ENCODE data around the gene ANKRD52.

The ANKRD52 gene

DNA sequence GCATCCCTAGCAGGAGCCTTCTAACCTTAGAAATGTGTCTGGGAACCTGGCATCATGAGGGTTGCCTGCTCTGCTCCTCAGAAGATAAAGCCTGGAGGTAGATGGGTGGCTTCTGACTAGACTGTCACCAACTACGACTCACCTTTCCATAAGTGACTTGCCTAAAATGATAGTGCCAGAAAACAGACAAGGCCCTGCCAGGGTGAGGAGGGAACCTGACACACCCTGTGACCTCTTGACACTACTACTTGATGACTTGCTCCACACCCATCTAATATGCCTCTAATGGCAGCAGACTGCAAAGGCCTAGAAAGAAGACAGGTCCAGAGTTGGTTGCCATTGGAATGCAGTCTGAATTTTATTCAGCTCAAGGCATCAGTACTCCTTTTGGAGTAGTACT lies 45.8 kb downstream of the ANKRD52 start:
- peaks cover 5% of the 10 kb centered on the region; the same call in 1 of the 2 replicates for H3F3A ChIP-seq (ENCODE audit: insufficient read depth)
- H4K20me1 ChIP-seq (ENCODE audit: low read depth, low read length), result no peaks in the 10 kb centered on the region
- TF ChIP-seq EZH2phosphoT487 (conservative IDR thresholded peaks at IDR 0.05; ENCODE audit: low read length) (no peak), CTCF (IDR thresholded peaks at IDR 0.05; ENCODE audit: insufficient read depth, low read length, poor library complexity, severe bottlenecking) (no peak)
- peaks cover 4% of the 10 kb centered on the region; the same call in 1 of the 2 replicates for H3K36me3 ChIP-seq (ENCODE audit: low read length)
- H2AFZ ChIP-seq (ENCODE audit: low read depth, low read length, severe bottlenecking), result no peak overlapping the region
- no peak overlapping the region for H3K27ac ChIP-seq (ENCODE audit: low read depth, low read length)
- H3K9me2 ChIP-seq (replicated peaks; ENCODE audit: insufficient read depth, low read length), result no peaks in the 10 kb centered on the region
- H3K4me3 ChIP-seq (ENCODE audit: insufficient read depth, low read length, poor library complexity, severe bottlenecking), result no peak overlapping the region
- H3K9ac ChIP-seq (ENCODE audit: low read length), result no peak overlapping the region
- H3K9me3 ChIP-seq (ENCODE audit: insufficient read depth, low read length), result no peaks in the 10 kb centered on the region
- H3K4me2 ChIP-seq (ENCODE audit: low read depth, low read length, poor library complexity, severe bottlenecking), result no peak overlapping the region
- no peaks in the 10 kb centered on the region for H3K79me2 ChIP-seq (ENCODE audit: insufficient read depth, low read length)
- H3K27me3 ChIP-seq (ENCODE audit: low read length), result no peaks in the 10 kb centered on the region

GRCh38 chr12:56208006-56208405 lies 50.2 kb downstream of the ANKRD52 start:
- Histone ChIP-seq H3K9ac (ENCODE audit: low read length) (no peak overlapping the region), H4K20me1 (ENCODE audit: low read depth, low read length) (no peaks in the 10 kb centered on the region), H3K9me2 (replicated peaks; ENCODE audit: insufficient read depth, low read length) (no peaks in the 10 kb centered on the region), H3K4me2 (ENCODE audit: low read depth, low read length, poor library complexity, severe bottlenecking) (no peak overlapping the region), H3K27me3 (ENCODE audit: low read length) (no peaks in the 10 kb centered on the region), H3K36me3 (ENCODE audit: low read length) (peaks cover 11% of the 10 kb centered on the region), H3K4me3 (ENCODE audit: insufficient read depth, low read length, poor library complexity, severe bottlenecking) (no peak overlapping the region), H3K79me2 (ENCODE audit: insufficient read depth, low read length) (no peaks in the 10 kb centered on the region), H3F3A (ENCODE audit: insufficient read depth) (peaks cover 11% of the 10 kb centered on the region; the same call in 1 of the 2 replicates), H3K27ac (ENCODE audit: low read depth, low read length) (peak overlapping the region; percentile 68), H2AFZ (ENCODE audit: low read depth, low read length, severe bottlenecking) (no peak overlapping the region), H3K9me3 (ENCODE audit: insufficient read depth, low read length) (no peaks in the 10 kb centered on the region)
- TF ChIP-seq EZH2phosphoT487 (conservative IDR thresholded peaks at IDR 0.05; ENCODE audit: low read length), result no peak
- no peak for TF ChIP-seq CTCF (IDR thresholded peaks at IDR 0.05; ENCODE audit: insufficient read depth, low read length, poor library complexity, severe bottlenecking)

- no peak overlapping the region for H2AFZ ChIP-seq (ENCODE audit: low read depth, low read length, severe bottlenecking)
- H3K79me2 ChIP-seq (ENCODE audit: insufficient read depth, low read length), result no peaks in the 10 kb centered on the region
- no peak overlapping the region for H3K9ac ChIP-seq (ENCODE audit: low read length)
- H3K9me2 ChIP-seq (replicated peaks; ENCODE audit: insufficient read depth, low read length), result no peaks in the 10 kb centered on the region
- peaks cover 8% of the 10 kb centered on the region; the same call in 1 of the 2 replicates for H3K36me3 ChIP-seq (ENCODE audit: low read length)
- 0 out of 2 replicates have a peak overlapping the region, but pooled peaks have one; percentile 12 for H3K27ac ChIP-seq (ENCODE audit: low read depth, low read length)
- TF ChIP-seq EZH2phosphoT487 (conservative IDR thresholded peaks at IDR 0.05; ENCODE audit: low read length), result no peak
- TF ChIP-seq CTCF (IDR thresholded peaks at IDR 0.05; ENCODE audit: insufficient read depth, low read length, poor library complexity, severe bottlenecking), result peak; percentile 54
- no peak overlapping the region for H3K4me2 ChIP-seq (ENCODE audit: low read depth, low read length, poor library complexity, severe bottlenecking)
- H4K20me1 ChIP-seq (ENCODE audit: low read depth, low read length), result no peaks in the 10 kb centered on the region
- H3K4me3 ChIP-seq (ENCODE audit: insufficient read depth, low read length, poor library complexity, severe bottlenecking), result no peak overlapping the region
- H3F3A ChIP-seq (ENCODE audit: insufficient read depth), result peaks cover 15% of the 10 kb centered on the region; the same call in 1 of the 2 replicates
- H3K27me3 ChIP-seq (ENCODE audit: low read length), result no peaks in the 10 kb centered on the region
- no peaks in the 10 kb centered on the region for H3K9me3 ChIP-seq (ENCODE audit: insufficient read depth, low read length)
Observed at GRCh38 chr12:56206452-56207166, 51.6 kb downstream of the ANKRD52 start.

Measured in SU-DHL-6 (cell line).